IMR-90 (cell line): Measurements from ENCODE around the gene SARDH. TPM values are rescaled to one million over a fixed set of nuclear protein-coding genes. Genes with fewer than 3 reads are reported as not detected.

Source experiments
- ATAC-seq: fragments of 200-7000 bp; cut with Tn5 transposase; 2 replicates; pipeline ENCODE4 v1.9.1; 2020; ENCODE audit warnings: low read depth, mild to moderate bottlenecking, moderate library complexity
- BruUV-seq: library from RNA; stranded (reverse); fragments of 400-500 nt; replicated peaks from 2 replicates; lab custom pipeline; 2021; lab: Mats Ljungman, UMichigan
- CTCF ChIA-PET: fragments of 300-600 bp; formaldehyde crosslinking; extraction: SDS; loops from one replicate; lab custom pipeline; 2021; ENCODE audit warnings: antibody characterized with exemption; lab: Yijun Ruan, JAX
- POLR2A ChIA-PET: fragments of 300-600 bp; sonication (Branson Sonifier 250); formaldehyde crosslinking; loops from one replicate; lab custom pipeline; 2022; ENCODE audit warnings: antibody characterized with exemption; ENCODE audit not compliant: unreplicated experiment; lab: Charles Lee
- DNase-seq: peaks from one replicate; pipeline ENCODE4 v3.0.0; 2013
- H2AFZ ChIP-seq: replicated peaks from 2 replicates; pipeline ENCODE3; 2013; ENCODE audit warnings: low read length, mild to moderate bottlenecking; ENCODE audit not compliant: poor library complexity
- H2AK5ac ChIP-seq: 2 replicates; pipeline ENCODE4 v1.6.1; 2013; ENCODE audit warnings: low read depth, low read length, inconsistent platforms
- H2AK9ac ChIP-seq: replicated peaks from 2 replicates; pipeline ENCODE3; 2013; ENCODE audit warnings: mild to moderate bottlenecking, low read depth, low read length, moderate library complexity; ENCODE audit not compliant: poor library complexity
- H2BK120ac ChIP-seq: 2 replicates; pipeline ENCODE4 v1.6.1; 2013; ENCODE audit warnings: low read depth, low read length, inconsistent platforms
- H2BK15ac ChIP-seq: 3 replicates; pipeline ENCODE4 v1.6.1; 2013; ENCODE audit warnings: low read depth, low read length, inconsistent platforms
- H2BK20ac ChIP-seq: 2 replicates; pipeline ENCODE4 v1.6.1; 2013; ENCODE audit warnings: low read depth, mild to moderate bottlenecking, inconsistent platforms, low read length, moderate library complexity
- H2BK5ac ChIP-seq: 2 replicates; pipeline ENCODE4 v1.6.1; 2013; ENCODE audit warnings: mild to moderate bottlenecking, low read depth, low read length, inconsistent platforms; ENCODE audit not compliant: poor library complexity, severe bottlenecking
- H3K14ac ChIP-seq: replicated peaks from 2 replicates; pipeline ENCODE4 v1.6.1; 2013; ENCODE audit warnings: low read depth, low read length, inconsistent platforms
- H3K18ac ChIP-seq: 2 replicates; pipeline ENCODE4 v1.6.1; 2013; ENCODE audit warnings: low read depth, low read length, control low read depth
- H3K23ac ChIP-seq: 2 replicates; pipeline ENCODE4 v1.6.1; 2013; ENCODE audit warnings: low read depth, low read length, inconsistent platforms
- H3K27ac ChIP-seq: 2 replicates; pipeline ENCODE4 v1.5.1; 2013; ENCODE audit warnings: mild to moderate bottlenecking, control low read depth, low read length; ENCODE audit not compliant: insufficient read depth
- H3K27me3 ChIP-seq: 2 replicates; pipeline ENCODE4 v1.6.1; 2013; ENCODE audit warnings: low read length; ENCODE audit not compliant: control insufficient read depth, insufficient read depth
- H3K36me3 ChIP-seq: 2 replicates; pipeline ENCODE4 v1.6.1; 2013; ENCODE audit warnings: low read length, mixed read lengths; ENCODE audit not compliant: control insufficient read depth, insufficient read depth
- H3K4ac ChIP-seq: 2 replicates; pipeline ENCODE4 v1.6.1; 2013; ENCODE audit warnings: low read depth, low read length, inconsistent platforms
- H3K4me1 ChIP-seq: 2 replicates; pipeline ENCODE4 v1.6.1; 2013; ENCODE audit warnings: low read length, mixed read lengths; ENCODE audit not compliant: control insufficient read depth, insufficient read depth
- H3K4me2 ChIP-seq: 2 replicates; pipeline ENCODE4 v1.6.1; 2013; ENCODE audit warnings: low read depth, mild to moderate bottlenecking, control low read depth, low read length, moderate library complexity
- H3K4me3 ChIP-seq: 2 replicates; pipeline ENCODE4 v1.5.1; 2013; ENCODE audit warnings: low read depth, mild to moderate bottlenecking, control low read depth, low read length, moderate library complexity; ENCODE audit not compliant: insufficient read depth
- H3K56ac ChIP-seq: 2 replicates; pipeline ENCODE4 v1.6.1; 2013; ENCODE audit warnings: low read length, inconsistent platforms; ENCODE audit not compliant: insufficient read depth; ENCODE audit errors: extremely low read depth
- H3K79me1 ChIP-seq, 2 experiments: 2 replicates each; pipeline ENCODE4 v1.6.1; 2013; ENCODE audit warnings: low read length in 2 of 2, inconsistent platforms in 1 of 2, low read depth in 1 of 2
- H3K9ac ChIP-seq: 2 replicates; pipeline ENCODE4 v1.6.1; 2013; ENCODE audit warnings: low read depth, low read length, control low read depth
- H3K9me1 ChIP-seq: 2 replicates; pipeline ENCODE4 v1.6.1; 2013; ENCODE audit warnings: low read length, inconsistent platforms; ENCODE audit not compliant: insufficient read depth
- H3K9me3 ChIP-seq: 2 replicates; pipeline ENCODE4 v1.6.1; 2013; ENCODE audit warnings: low read length; ENCODE audit not compliant: control insufficient read depth, insufficient read depth
- H4K20me1 ChIP-seq: 2 replicates; pipeline ENCODE4 v1.6.1; 2013; ENCODE audit warnings: low read length, inconsistent platforms; ENCODE audit not compliant: insufficient read depth
- H4K5ac ChIP-seq: 2 replicates; pipeline ENCODE4 v1.6.1; 2013; ENCODE audit warnings: mild to moderate bottlenecking, low read depth, low read length, control low read depth
- H4K8ac ChIP-seq, 2 experiments: 2 replicates each; pipeline ENCODE4 v1.6.1; 2013; ENCODE audit warnings: low read depth in 2 of 2, low read length in 2 of 2, control low read depth in 1 of 2, inconsistent platforms in 1 of 2
- H4K91ac ChIP-seq: 2 replicates; pipeline ENCODE4 v1.6.1; 2013; ENCODE audit warnings: low read depth, low read length, inconsistent platforms; ENCODE audit not compliant: insufficient read depth
- BHLHE40 ChIP-seq: fragments of 150-350 bp; IDR thresholded peaks from 2 replicates; pipeline ENCODE4 v1.6.1; 2016; ENCODE audit warnings: mild to moderate bottlenecking, low read depth, low read length
- CEBPB ChIP-seq: IDR thresholded peaks from 2 replicates; pipeline ENCODE4 v1.6.1; 2012; ENCODE audit warnings: low read depth, low read length, improper control_type of control experiment
- CHD1 ChIP-seq: IDR thresholded peaks from 2 replicates; pipeline ENCODE4 v1.6.1; 2012; ENCODE audit warnings: low read depth, low read length, improper control_type of control experiment
- FOS ChIP-seq: fragments of 150-350 bp; IDR thresholded peaks from 2 replicates; pipeline ENCODE4 v1.6.1; 2016; ENCODE audit warnings: low read depth, low read length
- MAFK ChIP-seq: IDR thresholded peaks from 2 replicates; pipeline ENCODE4 v1.6.1; 2012; ENCODE audit warnings: low read depth, low read length, improper control_type of control experiment
- MAZ ChIP-seq: IDR thresholded peaks from 2 replicates; pipeline ENCODE4 v1.6.1; 2012; ENCODE audit warnings: low read depth, mild to moderate bottlenecking, low read length, improper control_type of control experiment, moderate library complexity, borderline replicate concordance
- MXI1 ChIP-seq: IDR thresholded peaks from 2 replicates; pipeline ENCODE4 v1.6.1; 2012; ENCODE audit warnings: low read depth, mild to moderate bottlenecking, low read length, moderate library complexity, borderline replicate concordance
- NFE2L2 ChIP-seq: fragments of 150-350 bp; IDR thresholded peaks from 2 replicates; pipeline ENCODE4 v1.6.1; 2016; ENCODE audit warnings: low read depth, mild to moderate bottlenecking, low read length
- POLR2A ChIP-seq: IDR thresholded peaks from 2 replicates; pipeline ENCODE4 v1.6.1; 2012; ENCODE audit warnings: mild to moderate bottlenecking, low read depth, low read length
- RAD21 ChIP-seq: IDR thresholded peaks from 2 replicates; pipeline ENCODE4 v1.6.1; 2012; ENCODE audit warnings: low read length, improper control_type of control experiment
- RCOR1 ChIP-seq: IDR thresholded peaks from 2 replicates; pipeline ENCODE4 v1.6.1; 2012; ENCODE audit warnings: mild to moderate bottlenecking, low read length, improper control_type of control experiment; ENCODE audit not compliant: insufficient replicate concordance
- RFX5 ChIP-seq: IDR thresholded peaks from 2 replicates; pipeline ENCODE4 v1.8.0; 2012; ENCODE audit warnings: low read depth, mild to moderate bottlenecking, low read length, moderate library complexity
- SMC3 ChIP-seq: fragments of 150-350 bp; IDR thresholded peaks from 2 replicates; pipeline ENCODE4 v1.6.1; 2016; ENCODE audit warnings: low read depth, mild to moderate bottlenecking, antibody characterized with exemption, low read length, moderate library complexity
- WGBS, 2 experiments: methylation state at CpG; one replicate each; pipeline versions ENCODE4 v1.1.5 to v1.1.7; 2013; ENCODE audit warnings: missing lambda C conversion rate in 2 of 2; ENCODE audit not compliant: insufficient read length in 1 of 2; ENCODE audit errors: extremely low coverage in 2 of 2; 5-methylcytosine and 5-hydroxymethylcytosine counted together
- dilution Hi-C: fragments of 300-500 bp; cut with HindIII; formaldehyde crosslinking; loops from one replicate; pipeline ENCODE4 v1.14.3; 2018; ENCODE audit warnings: low sequenced_read_pairs; ENCODE audit not compliant: unreplicated experiment
- in situ Hi-C: fragments of 300-500 bp; cut with MboI; formaldehyde crosslinking; loops from 3 replicates; pipeline ENCODE4 v1.14.3; 2019; ENCODE audit warnings: low sequenced_read_pairs, inconsistent platforms, mixed read lengths
- intact Hi-C: fragments of 100-400 bp; cut with micrococcal nuclease; formaldehyde crosslinking; loops from 2 replicates; pipeline ENCODE4 v1.10.0; 2022
- polyA plus RNA-seq, 3 experiments: library from polyadenylated mRNA; depleted of rRNA; stranded (reverse); fragments of >200 nt; gene quantifications; 2 replicates each; pipeline ENCODE4 v1.2.3, GENCODE V29; 2012; ENCODE audit warnings: low replicate concordance in 1 of 3
- total RNA-seq: library from RNA; depleted of rRNA; stranded (reverse); fragments of >200 nt; gene quantifications from 2 replicates; pipeline ENCODE4 v1.2.3, GENCODE V29; 2012
- TF ChIP-seq, protein P1 (sequence below): fragments of 150-350 bp; IDR thresholded peaks from 2 replicates; pipeline ENCODE4 v1.6.1; 2016; ENCODE audit warnings: low read depth, mild to moderate bottlenecking, low read length, moderate library complexity, borderline replicate concordance
- TF ChIP-seq, protein P2 (sequence below): fragments of 150-350 bp; IDR thresholded peaks from 2 replicates; pipeline ENCODE4 v1.6.1; 2017; ENCODE audit warnings: mild to moderate bottlenecking, antibody characterized with exemption, low read length, low read depth
- TF ChIP-seq, protein P3 (sequence below): conservative IDR thresholded peaks from 2 replicates; pipeline ENCODE4 v1.5.1; 2012; ENCODE audit warnings: mild to moderate bottlenecking, low read depth, low read length, improper control_type of control experiment

The SARDH gene
- total and polyA plus RNA-seq, 2 of the 4 experiments (the other 2 are of a cell fraction), result 5.0 to 7.5 TPM

DNA sequence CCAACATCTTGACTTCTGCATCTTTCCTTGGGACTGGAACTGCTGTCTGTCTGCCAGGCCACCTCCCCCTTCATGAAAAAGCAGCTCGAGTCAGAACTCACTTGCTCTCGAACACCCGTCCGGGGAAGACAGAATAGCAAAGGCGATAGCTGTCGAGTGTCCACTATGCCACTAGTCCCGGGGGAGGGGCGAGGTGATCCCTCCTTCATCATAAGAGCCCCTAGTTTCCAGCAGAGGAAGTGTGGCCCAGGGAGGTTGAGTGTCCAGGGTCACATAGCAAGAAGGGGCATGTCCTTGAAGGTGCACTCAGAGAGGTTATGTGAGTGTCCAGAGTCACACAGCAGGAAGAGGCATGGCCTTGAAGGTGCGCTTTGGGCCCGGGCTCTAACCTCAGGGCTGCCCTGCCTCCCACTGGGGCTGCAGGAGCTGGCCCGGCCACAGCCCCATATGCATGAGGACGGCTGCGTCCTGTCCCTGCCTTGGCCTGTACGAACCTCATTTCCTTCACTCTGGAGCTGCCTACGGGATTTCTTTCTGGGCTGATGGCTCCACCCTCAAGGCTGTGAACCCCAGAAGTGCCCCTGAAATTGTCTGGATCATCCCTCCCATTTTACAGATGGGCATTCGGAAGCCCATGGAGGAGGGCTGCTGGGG is 95.3 kb downstream of the SARDH start:
- CTCF ChIA-PET, result no interaction called here
- WGBS, 2 experiments, result 60% methylated on average over 8 of the region's 16 CpGs; no CpG with 5 or more reads in 1 of the 2 experiments
- H4K91ac ChIP-seq, result no peak overlapping the region
- in situ Hi-C loops, result no loop called here
- no peak overlapping the region for H2AFZ ChIP-seq
- dilution Hi-C loops, result no loop called here
- H3K27me3 ChIP-seq, result peaks cover 51% of the 10 kb centered on the region
- H2BK5ac ChIP-seq, result no peak overlapping the region
- intact Hi-C loops, result no loop called here
- H3K9ac ChIP-seq, result no peak overlapping the region
- H3K36me3 ChIP-seq, result no peaks in the 10 kb centered on the region
- H4K5ac ChIP-seq, result no peak overlapping the region
- POLR2A ChIA-PET, result no interaction called here
- H3K23ac ChIP-seq, result no peak overlapping the region
- no peak overlapping the region for H4K8ac ChIP-seq
- H2BK20ac ChIP-seq, result no peak overlapping the region
- no peak overlapping the region for H3K27ac ChIP-seq
- no peaks in the 10 kb centered on the region for H3K9me3 ChIP-seq
- H3K4ac ChIP-seq, result no peak overlapping the region
- H3K9me1 ChIP-seq, result no peaks in the 10 kb centered on the region
- H3K4me1 ChIP-seq, result no peaks in the 10 kb centered on the region
- no peak overlapping the region for H2BK120ac ChIP-seq
- no peaks in the 10 kb centered on the region for H4K20me1 ChIP-seq
- no peak overlapping the region for H3K4me3 ChIP-seq
- DNase-seq, result no peak
- no peak for ATAC-seq
- no peak overlapping the region for H3K56ac ChIP-seq
- H2AK5ac ChIP-seq, result no peak overlapping the region
- no peak overlapping the region for H2AK9ac ChIP-seq
- no peak overlapping the region for H3K18ac ChIP-seq
- H3K4me2 ChIP-seq, result no peak overlapping the region
- no peak overlapping the region for H3K14ac ChIP-seq
- no peaks in the 10 kb centered on the region for H3K79me1 ChIP-seq
- TF ChIP-seq, protein P1, sequence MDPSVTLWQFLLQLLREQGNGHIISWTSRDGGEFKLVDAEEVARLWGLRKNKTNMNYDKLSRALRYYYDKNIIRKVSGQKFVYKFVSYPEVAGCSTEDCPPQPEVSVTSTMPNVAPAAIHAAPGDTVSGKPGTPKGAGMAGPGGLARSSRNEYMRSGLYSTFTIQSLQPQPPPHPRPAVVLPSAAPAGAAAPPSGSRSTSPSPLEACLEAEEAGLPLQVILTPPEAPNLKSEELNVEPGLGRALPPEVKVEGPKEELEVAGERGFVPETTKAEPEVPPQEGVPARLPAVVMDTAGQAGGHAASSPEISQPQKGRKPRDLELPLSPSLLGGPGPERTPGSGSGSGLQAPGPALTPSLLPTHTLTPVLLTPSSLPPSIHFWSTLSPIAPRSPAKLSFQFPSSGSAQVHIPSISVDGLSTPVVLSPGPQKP, result no peak
- TF ChIP-seq RAD21 (no peak), BHLHE40 (no peak), RCOR1 (no peak), NFE2L2 (no peak), FOS (no peak), RFX5 (no peak), POLR2A (no peak), MXI1 (no peak), MAFK (no peak), CHD1 (no peak), MAZ (no peak), CEBPB (no peak), SMC3 (no peak)
- TF ChIP-seq, protein P2, sequence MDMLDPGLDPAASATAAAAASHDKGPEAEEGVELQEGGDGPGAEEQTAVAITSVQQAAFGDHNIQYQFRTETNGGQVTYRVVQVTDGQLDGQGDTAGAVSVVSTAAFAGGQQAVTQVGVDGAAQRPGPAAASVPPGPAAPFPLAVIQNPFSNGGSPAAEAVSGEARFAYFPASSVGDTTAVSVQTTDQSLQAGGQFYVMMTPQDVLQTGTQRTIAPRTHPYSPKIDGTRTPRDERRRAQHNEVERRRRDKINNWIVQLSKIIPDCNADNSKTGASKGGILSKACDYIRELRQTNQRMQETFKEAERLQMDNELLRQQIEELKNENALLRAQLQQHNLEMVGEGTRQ, result no peak
- TF ChIP-seq, protein P3, sequence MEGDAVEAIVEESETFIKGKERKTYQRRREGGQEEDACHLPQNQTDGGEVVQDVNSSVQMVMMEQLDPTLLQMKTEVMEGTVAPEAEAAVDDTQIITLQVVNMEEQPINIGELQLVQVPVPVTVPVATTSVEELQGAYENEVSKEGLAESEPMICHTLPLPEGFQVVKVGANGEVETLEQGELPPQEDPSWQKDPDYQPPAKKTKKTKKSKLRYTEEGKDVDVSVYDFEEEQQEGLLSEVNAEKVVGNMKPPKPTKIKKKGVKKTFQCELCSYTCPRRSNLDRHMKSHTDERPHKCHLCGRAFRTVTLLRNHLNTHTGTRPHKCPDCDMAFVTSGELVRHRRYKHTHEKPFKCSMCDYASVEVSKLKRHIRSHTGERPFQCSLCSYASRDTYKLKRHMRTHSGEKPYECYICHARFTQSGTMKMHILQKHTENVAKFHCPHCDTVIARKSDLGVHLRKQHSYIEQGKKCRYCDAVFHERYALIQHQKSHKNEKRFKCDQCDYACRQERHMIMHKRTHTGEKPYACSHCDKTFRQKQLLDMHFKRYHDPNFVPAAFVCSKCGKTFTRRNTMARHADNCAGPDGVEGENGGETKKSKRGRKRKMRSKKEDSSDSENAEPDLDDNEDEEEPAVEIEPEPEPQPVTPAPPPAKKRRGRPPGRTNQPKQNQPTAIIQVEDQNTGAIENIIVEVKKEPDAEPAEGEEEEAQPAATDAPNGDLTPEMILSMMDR, result no peak
- H2BK15ac ChIP-seq, result no peak overlapping the region
- BruUV-seq, result no TSS peak
